ENCODE measurements around the gene UGT1A10.
"Not testable (repeated sequence)": the region's sequence is repeated elsewhere in the genome, so short reads cannot be mapped to it uniquely, and the experiment has no call there.

UGT1A10 gene

DNA sequence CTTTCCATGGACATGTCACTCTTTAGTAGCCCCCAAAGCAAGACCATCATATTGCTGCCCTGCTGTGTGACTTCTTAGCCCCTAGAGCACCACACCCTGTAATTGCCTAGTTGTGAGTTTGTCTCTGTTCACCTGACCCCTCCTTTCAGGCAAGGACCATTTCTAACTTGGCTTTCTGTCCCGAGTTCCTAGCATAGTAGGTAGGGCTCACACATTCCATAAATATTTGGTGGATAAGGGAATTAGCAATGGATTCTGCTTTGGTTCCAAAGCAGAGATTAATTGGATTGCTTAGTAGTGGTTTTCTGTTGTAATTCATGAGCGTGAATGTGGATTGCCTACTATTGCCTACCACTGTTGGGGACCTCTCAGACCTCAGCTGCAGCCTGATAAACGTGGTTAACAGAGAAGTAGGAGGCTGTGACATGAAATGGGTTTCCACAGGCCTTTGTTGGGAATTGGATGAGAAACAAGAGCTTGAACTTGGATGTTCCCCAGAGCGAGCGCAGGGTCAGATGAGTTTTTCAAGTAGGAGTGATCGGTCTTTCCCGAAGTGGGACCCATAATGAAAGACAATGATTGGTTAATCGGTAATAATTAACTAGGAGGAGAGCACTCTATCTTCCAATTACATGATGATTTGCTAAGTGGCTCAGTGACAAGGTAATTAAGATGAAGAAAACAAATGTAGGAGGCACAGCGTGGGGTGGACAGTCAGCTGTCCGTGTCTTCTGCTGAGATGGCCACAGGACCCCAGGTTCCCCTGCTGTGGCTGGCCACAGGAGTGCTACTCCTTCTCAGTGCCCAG is 110.4 kb downstream of the UGT1A10 start:
- TF ChIP-seq, protein P1, sequence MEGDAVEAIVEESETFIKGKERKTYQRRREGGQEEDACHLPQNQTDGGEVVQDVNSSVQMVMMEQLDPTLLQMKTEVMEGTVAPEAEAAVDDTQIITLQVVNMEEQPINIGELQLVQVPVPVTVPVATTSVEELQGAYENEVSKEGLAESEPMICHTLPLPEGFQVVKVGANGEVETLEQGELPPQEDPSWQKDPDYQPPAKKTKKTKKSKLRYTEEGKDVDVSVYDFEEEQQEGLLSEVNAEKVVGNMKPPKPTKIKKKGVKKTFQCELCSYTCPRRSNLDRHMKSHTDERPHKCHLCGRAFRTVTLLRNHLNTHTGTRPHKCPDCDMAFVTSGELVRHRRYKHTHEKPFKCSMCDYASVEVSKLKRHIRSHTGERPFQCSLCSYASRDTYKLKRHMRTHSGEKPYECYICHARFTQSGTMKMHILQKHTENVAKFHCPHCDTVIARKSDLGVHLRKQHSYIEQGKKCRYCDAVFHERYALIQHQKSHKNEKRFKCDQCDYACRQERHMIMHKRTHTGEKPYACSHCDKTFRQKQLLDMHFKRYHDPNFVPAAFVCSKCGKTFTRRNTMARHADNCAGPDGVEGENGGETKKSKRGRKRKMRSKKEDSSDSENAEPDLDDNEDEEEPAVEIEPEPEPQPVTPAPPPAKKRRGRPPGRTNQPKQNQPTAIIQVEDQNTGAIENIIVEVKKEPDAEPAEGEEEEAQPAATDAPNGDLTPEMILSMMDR (conservative IDR thresholded peaks at IDR 0.05; ENCODE audit: low read length): no peak
- H3K4me3 ChIP-seq (ENCODE audit: low read length): no peak overlapping the region
- no peak for DNase-seq (ENCODE audit: low read depth)

DNA sequence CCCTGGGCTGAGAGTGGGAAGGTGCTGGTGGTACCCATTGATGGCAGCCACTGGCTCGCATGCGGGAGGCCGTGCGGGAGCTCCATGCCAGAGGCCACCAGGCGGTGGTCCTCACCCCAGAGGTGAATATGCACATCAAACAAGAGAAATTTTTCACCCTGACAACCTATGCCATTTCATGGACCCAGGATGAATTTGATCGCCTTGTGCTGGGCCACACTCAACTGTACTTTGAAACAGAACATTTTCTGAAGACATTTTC is 111.0 kb downstream of the UGT1A10 start:
- H3K4me3 ChIP-seq (ENCODE audit: low read length): no peak overlapping the region
- TF ChIP-seq, protein P1 (conservative IDR thresholded peaks at IDR 0.05; ENCODE audit: low read length): no peak
- DNase-seq (ENCODE audit: low read depth): no peak

DNA sequence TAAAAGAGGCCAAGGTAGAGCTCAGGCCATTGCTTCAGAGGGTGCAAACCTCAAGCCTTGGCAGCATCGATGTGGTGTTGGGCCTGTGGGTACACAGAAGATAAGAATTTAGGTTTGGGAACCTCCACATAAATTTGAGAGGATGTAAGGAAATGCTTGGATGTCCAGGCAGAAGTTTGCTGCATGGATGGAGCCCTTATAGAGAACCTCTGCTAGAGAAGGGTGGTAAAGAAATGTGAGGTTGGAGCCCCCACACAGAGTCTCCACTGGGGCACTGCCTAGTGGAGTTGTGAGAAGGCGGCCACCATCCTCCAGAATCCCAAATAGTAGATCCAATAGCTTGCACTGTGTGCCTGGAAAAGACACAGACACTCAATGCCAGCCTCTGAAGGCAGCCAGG is 114.4 kb downstream of the UGT1A10 start:
- DNase-seq (ENCODE audit: low read depth); H3K4me3 ChIP-seq (ENCODE audit: low read length): not testable (repeated sequence)

DNA sequence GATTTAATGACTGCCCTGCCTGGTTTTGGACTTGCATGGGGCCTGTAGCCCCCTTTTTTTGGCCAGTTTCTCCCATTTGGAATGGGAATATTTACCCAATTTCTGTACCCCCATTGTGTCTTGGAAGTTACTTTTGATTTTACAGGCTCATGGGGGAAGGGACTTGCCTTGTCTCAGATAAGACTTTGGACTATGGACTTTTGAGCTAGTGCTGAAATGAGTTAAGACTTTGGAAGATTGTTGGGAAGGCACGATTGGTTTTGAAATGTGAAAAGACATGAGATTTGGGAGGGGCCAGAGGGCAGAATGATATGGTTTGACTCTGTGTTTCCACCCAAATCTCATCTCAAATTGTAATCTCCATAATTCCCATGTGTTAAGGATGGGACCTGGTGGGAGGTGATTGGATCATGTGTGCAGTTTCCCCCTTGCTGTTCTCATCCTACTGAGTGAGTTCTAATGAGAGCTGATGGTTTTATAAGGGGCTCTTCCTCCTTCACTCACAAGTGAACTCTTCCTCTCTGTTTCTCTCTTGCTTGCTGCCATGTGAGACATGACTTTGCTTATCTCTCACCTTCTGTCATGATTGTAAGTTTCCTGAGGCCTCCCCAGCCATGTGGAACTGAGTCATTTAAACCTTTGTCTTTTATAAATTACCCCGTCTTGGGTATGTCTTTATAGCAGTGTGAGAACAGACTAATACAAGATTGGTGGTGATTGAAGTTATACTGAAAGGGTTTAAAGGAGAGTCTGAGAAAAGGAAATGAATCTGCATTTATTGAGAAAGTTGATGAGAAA is 115.2 kb downstream of the UGT1A10 start:
- DNase-seq (ENCODE audit: low read depth); H3K4me3 ChIP-seq (ENCODE audit: low read length): not testable (repeated sequence)

DNA sequence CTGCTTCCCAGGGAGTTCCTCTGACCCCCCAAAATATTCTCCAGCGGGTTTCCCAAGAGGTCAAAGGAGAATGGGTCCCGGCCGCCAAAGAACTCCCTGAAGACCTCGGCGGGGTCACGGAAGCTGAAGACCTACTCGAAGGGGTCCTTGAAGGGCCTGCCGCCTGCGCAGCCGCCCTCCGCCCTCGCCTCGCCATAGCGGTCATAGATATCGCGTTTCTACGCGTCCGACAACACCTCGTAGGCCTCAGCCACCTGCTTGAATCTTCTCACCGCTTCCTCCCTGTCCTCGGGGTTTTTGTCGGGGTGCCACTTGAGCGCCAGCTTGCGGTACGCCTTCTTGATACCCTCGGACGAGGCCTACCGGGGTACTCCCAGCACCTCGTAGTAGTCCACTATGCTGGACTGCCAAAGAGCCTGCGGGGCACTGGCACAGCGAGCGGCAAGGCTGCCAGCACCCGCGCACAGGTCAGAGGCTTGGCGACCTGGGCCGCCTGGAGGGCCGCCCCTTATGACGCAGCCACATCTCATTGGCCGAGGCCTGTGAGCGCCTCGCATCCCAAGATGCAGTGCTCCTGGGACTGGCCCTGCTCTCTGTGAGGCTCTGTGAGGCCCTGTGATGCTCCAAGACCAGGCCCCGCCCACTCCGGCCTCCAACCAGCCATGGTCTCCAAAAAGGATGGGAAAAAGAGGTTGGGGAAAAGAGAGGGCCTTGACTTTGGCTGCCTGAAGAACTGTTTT is 118.8 kb downstream of the UGT1A10 start:
- no peak overlapping the region for H3K4me3 ChIP-seq (ENCODE audit: low read length)
- DNase-seq (ENCODE audit: low read depth): no peak
- TF ChIP-seq, protein P1 (conservative IDR thresholded peaks at IDR 0.05; ENCODE audit: low read length): no peak

DNA sequence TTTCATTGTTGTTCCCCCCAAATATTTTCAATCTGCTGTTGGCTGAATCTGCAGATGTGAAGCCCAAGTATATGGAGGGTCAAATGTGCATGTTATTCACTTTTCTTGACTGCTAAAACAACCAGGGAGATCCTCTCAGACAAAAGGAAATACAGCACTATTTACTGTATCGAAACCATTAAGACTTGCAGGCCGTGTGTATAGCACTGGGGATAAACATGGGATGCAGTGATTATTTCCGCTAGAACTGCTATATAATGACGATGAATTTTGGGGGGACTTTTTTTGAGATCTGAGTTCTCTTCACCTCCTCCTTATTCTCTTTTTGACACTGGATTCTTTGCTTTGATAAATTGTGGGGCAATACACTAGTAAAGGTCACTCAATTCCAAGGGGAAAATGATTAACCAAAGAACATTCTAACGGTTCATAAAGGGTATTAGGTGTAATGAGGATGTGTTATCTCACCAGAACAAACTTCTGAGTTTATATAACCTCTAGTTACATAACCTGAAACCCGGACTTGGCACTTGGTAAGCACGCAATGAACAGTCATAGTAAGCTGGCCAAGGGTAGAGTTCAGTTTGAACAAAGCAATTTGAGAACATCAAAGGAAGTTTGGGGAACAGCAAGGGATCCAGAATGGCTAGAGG is 120.3 kb downstream of the UGT1A10 start:
- TF ChIP-seq, protein P1 (conservative IDR thresholded peaks at IDR 0.05; ENCODE audit: low read length): no peak
- no peak overlapping the region for H3K4me3 ChIP-seq (ENCODE audit: low read length)
- no peak for DNase-seq (ENCODE audit: low read depth)

DNA sequence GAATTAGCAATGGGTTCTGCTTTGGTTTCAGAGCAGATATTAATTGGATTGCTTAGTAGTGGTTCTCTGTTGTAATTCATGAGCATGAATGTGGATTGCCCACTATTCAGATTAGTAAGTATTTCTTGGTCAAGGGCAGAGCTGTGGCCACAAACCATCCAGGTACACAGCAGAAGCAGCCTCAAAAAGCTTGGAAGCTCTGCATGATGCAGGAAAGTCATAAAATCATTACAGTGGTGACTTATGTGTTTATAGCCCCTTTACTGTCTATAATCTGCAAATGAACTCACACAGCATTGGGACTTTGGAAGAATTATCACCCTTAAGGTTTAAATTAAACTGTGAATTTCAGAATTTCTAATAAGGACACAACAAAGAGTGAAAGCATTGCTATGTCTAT is 121.9 kb downstream of the UGT1A10 start:
- no peak overlapping the region for H3K4me3 ChIP-seq (ENCODE audit: low read length)
- DNase-seq (ENCODE audit: low read depth): no peak
- TF ChIP-seq, protein P1 (conservative IDR thresholded peaks at IDR 0.05; ENCODE audit: low read length): no peak

Data from AG10803 (cell line).